GM23338 (cell line): Measurements from ENCODE around the gene FGGY.

ENCODE experiments used
- CREB1 ChIP-seq: fragments of 250-450 bp; sonication (Bioruptor Pico); IDR thresholded peaks from 2 replicates; pipeline ENCODE4 v1.5.0; 2020; ENCODE audit warnings: low read depth, mild to moderate bottlenecking, moderate library complexity
- EZH2 ChIP-seq: fragments of 200-600 bp; sonication (generic); IDR thresholded peaks from one replicate; pipeline ENCODE4 v1.8.0; 2017; ENCODE audit warnings: antibody characterized with exemption, mild to moderate bottlenecking, low read depth; ENCODE audit not compliant: unreplicated experiment
- EZH2phosphoT487 ChIP-seq: fragments of 200-600 bp; sonication (generic); IDR thresholded peaks from one replicate; pipeline ENCODE4 v1.8.1; 2018; ENCODE audit warnings: antibody characterized with exemption; ENCODE audit not compliant: unreplicated experiment
- JUNB ChIP-seq: IDR thresholded peaks from one replicate; pipeline ENCODE4 v1.6.1; 2016; ENCODE audit warnings: antibody characterized with exemption; ENCODE audit not compliant: unreplicated experiment
- POLR2AphosphoS5 ChIP-seq: IDR thresholded peaks from 2 replicates; pipeline ENCODE4 v1.6.1; 2016; ENCODE audit warnings: antibody characterized with exemption, low read depth
- STAT1 ChIP-seq: IDR thresholded peaks from one replicate; pipeline ENCODE4 v1.6.1; 2016; ENCODE audit warnings: antibody characterized with exemption; ENCODE audit not compliant: unreplicated experiment
- TF ChIP-seq, protein P1 (sequence below): IDR thresholded peaks from one replicate; pipeline ENCODE4 v1.6.1; 2018; ENCODE audit warnings: antibody characterized with exemption; ENCODE audit not compliant: unreplicated experiment
- TF ChIP-seq, protein P2 (sequence below), 2 experiments: fragments of 200-600 bp in 1 of 2; sonication (generic) in 1 of 2; conservative IDR thresholded peaks; 2 replicates each; pipeline versions ENCODE4 v1.5.1 to v1.6.1; 2016 to 2017; ENCODE audit warnings: antibody characterized with exemption in 2 of 2, low read depth in 2 of 2, mild to moderate bottlenecking in 2 of 2, moderate library complexity in 1 of 2
- TF ChIP-seq, protein P3 (sequence below): IDR thresholded peaks from 2 replicates; pipeline ENCODE4 v1.6.1; 2016; ENCODE audit warnings: antibody characterized with exemption

DNA sequence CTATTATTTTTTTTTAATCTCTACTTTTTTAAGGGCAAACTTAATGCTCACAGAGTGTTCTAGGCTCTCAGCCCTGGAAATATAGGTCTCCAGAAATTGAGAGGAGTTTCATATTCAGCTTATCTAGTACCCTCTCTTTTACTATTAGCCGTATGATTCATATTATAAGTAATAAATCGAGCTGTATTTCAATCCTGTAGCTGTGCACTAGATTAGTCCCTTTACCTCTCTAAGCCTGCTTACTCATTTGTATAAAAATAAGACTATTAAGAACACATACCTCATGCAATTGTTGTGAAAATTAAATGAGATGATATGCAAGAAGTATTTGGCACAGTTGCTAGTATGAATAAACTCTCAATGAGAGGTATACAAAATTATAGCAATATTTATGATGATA, 389.7 kb downstream of the FGGY start:
- TF ChIP-seq POLR2AphosphoS5 (no peak), EZH2 (no peak), CREB1 (CRISPR knock-in tag) (no peak), STAT1 (no peak), EZH2phosphoT487 (no peak), JUNB (no peak)
- TF ChIP-seq, protein P1, sequence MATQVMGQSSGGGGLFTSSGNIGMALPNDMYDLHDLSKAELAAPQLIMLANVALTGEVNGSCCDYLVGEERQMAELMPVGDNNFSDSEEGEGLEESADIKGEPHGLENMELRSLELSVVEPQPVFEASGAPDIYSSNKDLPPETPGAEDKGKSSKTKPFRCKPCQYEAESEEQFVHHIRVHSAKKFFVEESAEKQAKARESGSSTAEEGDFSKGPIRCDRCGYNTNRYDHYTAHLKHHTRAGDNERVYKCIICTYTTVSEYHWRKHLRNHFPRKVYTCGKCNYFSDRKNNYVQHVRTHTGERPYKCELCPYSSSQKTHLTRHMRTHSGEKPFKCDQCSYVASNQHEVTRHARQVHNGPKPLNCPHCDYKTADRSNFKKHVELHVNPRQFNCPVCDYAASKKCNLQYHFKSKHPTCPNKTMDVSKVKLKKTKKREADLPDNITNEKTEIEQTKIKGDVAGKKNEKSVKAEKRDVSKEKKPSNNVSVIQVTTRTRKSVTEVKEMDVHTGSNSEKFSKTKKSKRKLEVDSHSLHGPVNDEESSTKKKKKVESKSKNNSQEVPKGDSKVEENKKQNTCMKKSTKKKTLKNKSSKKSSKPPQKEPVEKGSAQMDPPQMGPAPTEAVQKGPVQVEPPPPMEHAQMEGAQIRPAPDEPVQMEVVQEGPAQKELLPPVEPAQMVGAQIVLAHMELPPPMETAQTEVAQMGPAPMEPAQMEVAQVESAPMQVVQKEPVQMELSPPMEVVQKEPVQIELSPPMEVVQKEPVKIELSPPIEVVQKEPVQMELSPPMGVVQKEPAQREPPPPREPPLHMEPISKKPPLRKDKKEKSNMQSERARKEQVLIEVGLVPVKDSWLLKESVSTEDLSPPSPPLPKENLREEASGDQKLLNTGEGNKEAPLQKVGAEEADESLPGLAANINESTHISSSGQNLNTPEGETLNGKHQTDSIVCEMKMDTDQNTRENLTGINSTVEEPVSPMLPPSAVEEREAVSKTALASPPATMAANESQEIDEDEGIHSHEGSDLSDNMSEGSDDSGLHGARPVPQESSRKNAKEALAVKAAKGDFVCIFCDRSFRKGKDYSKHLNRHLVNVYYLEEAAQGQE, result no peak
- TF ChIP-seq, protein P2, sequence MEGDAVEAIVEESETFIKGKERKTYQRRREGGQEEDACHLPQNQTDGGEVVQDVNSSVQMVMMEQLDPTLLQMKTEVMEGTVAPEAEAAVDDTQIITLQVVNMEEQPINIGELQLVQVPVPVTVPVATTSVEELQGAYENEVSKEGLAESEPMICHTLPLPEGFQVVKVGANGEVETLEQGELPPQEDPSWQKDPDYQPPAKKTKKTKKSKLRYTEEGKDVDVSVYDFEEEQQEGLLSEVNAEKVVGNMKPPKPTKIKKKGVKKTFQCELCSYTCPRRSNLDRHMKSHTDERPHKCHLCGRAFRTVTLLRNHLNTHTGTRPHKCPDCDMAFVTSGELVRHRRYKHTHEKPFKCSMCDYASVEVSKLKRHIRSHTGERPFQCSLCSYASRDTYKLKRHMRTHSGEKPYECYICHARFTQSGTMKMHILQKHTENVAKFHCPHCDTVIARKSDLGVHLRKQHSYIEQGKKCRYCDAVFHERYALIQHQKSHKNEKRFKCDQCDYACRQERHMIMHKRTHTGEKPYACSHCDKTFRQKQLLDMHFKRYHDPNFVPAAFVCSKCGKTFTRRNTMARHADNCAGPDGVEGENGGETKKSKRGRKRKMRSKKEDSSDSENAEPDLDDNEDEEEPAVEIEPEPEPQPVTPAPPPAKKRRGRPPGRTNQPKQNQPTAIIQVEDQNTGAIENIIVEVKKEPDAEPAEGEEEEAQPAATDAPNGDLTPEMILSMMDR (conservative IDR thresholded peaks at IDR 0.05; ENCODE audit: low read depth in 2 of 2), result no peak
- TF ChIP-seq, protein P3, sequence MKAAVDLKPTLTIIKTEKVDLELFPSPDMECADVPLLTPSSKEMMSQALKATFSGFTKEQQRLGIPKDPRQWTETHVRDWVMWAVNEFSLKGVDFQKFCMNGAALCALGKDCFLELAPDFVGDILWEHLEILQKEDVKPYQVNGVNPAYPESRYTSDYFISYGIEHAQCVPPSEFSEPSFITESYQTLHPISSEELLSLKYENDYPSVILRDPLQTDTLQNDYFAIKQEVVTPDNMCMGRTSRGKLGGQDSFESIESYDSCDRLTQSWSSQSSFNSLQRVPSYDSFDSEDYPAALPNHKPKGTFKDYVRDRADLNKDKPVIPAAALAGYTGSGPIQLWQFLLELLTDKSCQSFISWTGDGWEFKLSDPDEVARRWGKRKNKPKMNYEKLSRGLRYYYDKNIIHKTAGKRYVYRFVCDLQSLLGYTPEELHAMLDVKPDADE, result no peak
